WTC11 (cell line): ENCODE measurements around the gene IGHMBP2. TPM values are rescaled to one million over a fixed set of nuclear protein-coding genes. Genes with fewer than 3 reads are reported as not detected.

Experiments
- AFF4 ChIP-seq: sonication (generic); formaldehyde crosslinking; IDR thresholded peaks from 2 replicates; pipeline ENCODE4 v1.8.1; 2023; ENCODE audit warnings: mild to moderate bottlenecking, missing genetic modification reagents, borderline replicate concordance
- AR ChIP-seq: fragments of 250-450 bp; sonication (Bioruptor Pico); IDR thresholded peaks from 2 replicates; pipeline ENCODE4 v1.9.0; 2021; ENCODE audit warnings: mild to moderate bottlenecking
- ARID4B ChIP-seq: sonication (generic); formaldehyde crosslinking; IDR thresholded peaks from 2 replicates; pipeline ENCODE4 v1.8.0; 2023; ENCODE audit warnings: missing genetic modification reagents, mild to moderate bottlenecking, borderline replicate concordance
- ATF2 ChIP-seq: sonication (generic); formaldehyde crosslinking; IDR thresholded peaks from 2 replicates; pipeline ENCODE4 v1.8.1; 2022; ENCODE audit warnings: low read depth, missing genetic modification reagents, borderline replicate concordance
- ATF3 ChIP-seq: sonication (generic); formaldehyde crosslinking; conservative IDR thresholded peaks from 2 replicates; pipeline ENCODE4 v1.8.1; 2022; ENCODE audit warnings: mild to moderate bottlenecking, missing genetic modification reagents
- FOXJ3 ChIP-seq: sonication (generic); formaldehyde crosslinking; IDR thresholded peaks from 2 replicates; pipeline ENCODE4 v1.9.0; 2021; ENCODE audit warnings: missing genetic modification reagents, mild to moderate bottlenecking, borderline replicate concordance
- MAX ChIP-seq: sonication (generic); formaldehyde crosslinking; IDR thresholded peaks from 2 replicates; pipeline ENCODE4 v1.8.0; 2022; ENCODE audit warnings: mild to moderate bottlenecking, missing genetic modification reagents
- MYBL2 ChIP-seq: sonication (generic); formaldehyde crosslinking; IDR thresholded peaks from 2 replicates; pipeline ENCODE4 v1.8.1; 2023; ENCODE audit warnings: mild to moderate bottlenecking, moderate library complexity, missing genetic modification reagents
- NFATC4 ChIP-seq: fragments of 250-450 bp; sonication (Bioruptor Pico); IDR thresholded peaks from 2 replicates; pipeline ENCODE4 v1.9.0; 2021; ENCODE audit warnings: mild to moderate bottlenecking
- NR2C2 ChIP-seq: sonication (generic); formaldehyde crosslinking; IDR thresholded peaks from 2 replicates; pipeline ENCODE4 v1.8.0; 2022; ENCODE audit warnings: mild to moderate bottlenecking, missing genetic modification reagents
- OVOL2 ChIP-seq: fragments of 250-450 bp; sonication (Bioruptor Pico); IDR thresholded peaks from 2 replicates; pipeline ENCODE4 v1.9.0; 2021; ENCODE audit warnings: mild to moderate bottlenecking, borderline replicate concordance
- SMAD4 ChIP-seq: sonication (generic); formaldehyde crosslinking; IDR thresholded peaks from 2 replicates; pipeline ENCODE4 v1.8.0; 2022; ENCODE audit warnings: mild to moderate bottlenecking, missing genetic modification reagents
- SP1 ChIP-seq: sonication (generic); formaldehyde crosslinking; conservative IDR thresholded peaks from 2 replicates; pipeline ENCODE4 v1.8.1; 2022; ENCODE audit warnings: missing genetic modification reagents
- TEAD1 ChIP-seq: sonication (generic); formaldehyde crosslinking; IDR thresholded peaks from 2 replicates; pipeline ENCODE4 v1.8.0; 2022; ENCODE audit warnings: mild to moderate bottlenecking, missing genetic modification reagents
- TP53 ChIP-seq: sonication (generic); formaldehyde crosslinking; IDR thresholded peaks from 2 replicates; pipeline ENCODE4 v1.8.1; 2023; ENCODE audit warnings: mild to moderate bottlenecking, missing genetic modification reagents
- ZBTB43 ChIP-seq: sonication (generic); formaldehyde crosslinking; IDR thresholded peaks from 2 replicates; pipeline ENCODE4 v1.8.1; 2023; ENCODE audit warnings: mild to moderate bottlenecking, missing genetic modification reagents
- ZNF263 ChIP-seq: sonication (generic); formaldehyde crosslinking; IDR thresholded peaks from 2 replicates; pipeline ENCODE4 v1.8.1; 2022; ENCODE audit warnings: low read depth, mild to moderate bottlenecking, moderate library complexity, missing genetic modification reagents
- ZNF416 ChIP-seq: fragments of 250-450 bp; sonication (Bioruptor Pico); IDR thresholded peaks from 2 replicates; pipeline ENCODE4 v1.9.0; 2021; ENCODE audit warnings: mild to moderate bottlenecking, inconsistent platforms
- ZNF425 ChIP-seq: fragments of 250-450 bp; sonication (Bioruptor Pico); conservative IDR thresholded peaks from 2 replicates; pipeline ENCODE4 v1.9.0; 2021; ENCODE audit warnings: mild to moderate bottlenecking
- ZNF671 ChIP-seq: fragments of 250-450 bp; sonication (Bioruptor Pico); IDR thresholded peaks from 2 replicates; pipeline ENCODE4 v1.8.0; 2021; ENCODE audit warnings: mild to moderate bottlenecking
- total RNA-seq: library from RNA; stranded (reverse); gene quantifications from 3 replicates; pipeline ENCODE4 v1.2.3, GENCODE V29; 2021

Gene IGHMBP2
- total RNA-seq, 1 experiment from 2014 or later, result 22.5 TPM

- TF ChIP-seq AFF4 (CRISPR knock-in tag), result no peak
- no peak for TF ChIP-seq ATF2
- no peak for TF ChIP-seq SMAD4 (CRISPR knock-in tag)
- no peak for TF ChIP-seq ARID4B
- TF ChIP-seq FOXJ3 (CRISPR knock-in tag), result no peak
- no peak for TF ChIP-seq AR (CRISPR knock-in tag)
- TF ChIP-seq ZNF671 (CRISPR knock-in tag), result no peak
- no peak for TF ChIP-seq OVOL2
- TF ChIP-seq NR2C2 (CRISPR knock-in tag), result no peak
- TF ChIP-seq TEAD1 (CRISPR knock-in tag), result no peak
- TF ChIP-seq SP1 (CRISPR knock-in tag), result 0 out of 2 replicates have a peak, but pooled peaks have one; percentile 24
- no peak for TF ChIP-seq ZBTB43 (CRISPR knock-in tag)
- no peak for TF ChIP-seq ZNF416 (CRISPR knock-in tag)
- no peak for TF ChIP-seq TP53 (CRISPR knock-in tag)
- peak; percentile 38 for TF ChIP-seq MAX
- no peak for TF ChIP-seq NFATC4 (CRISPR knock-in tag)
- TF ChIP-seq ATF3, result no peak
- TF ChIP-seq ZNF263 (CRISPR knock-in tag), result peak; percentile 47; the same call in 1 of the 2 replicates
- 0 out of 2 replicates have a peak, but pooled peaks have one; percentile 39 for TF ChIP-seq MYBL2 (CRISPR knock-in tag)
- TF ChIP-seq ZNF425, result no peak
Observed at GRCh38 chr11:68855205-68855981, 48.3 kb upstream of the IGHMBP2 start (continued).
